ENCODE results near the gene NBEAL2.
A peak's percentile ranks its signal among the peaks of the same experiment; 100 is the strongest.

The NBEAL2 gene

GRCh38 chr3:46993292-46993691, 13.8 kb downstream of the NBEAL2 start:
- DNase-seq (no peak), ATAC-seq (no peak)
- H3K9me3 Mint-ChIP-seq: no peaks in the 10 kb centered on the region
- H3K27ac Mint-ChIP-seq: no peak overlapping the region
- peaks cover 26% of the 10 kb centered on the region for H3K4me1 Mint-ChIP-seq
- no peak overlapping the region for H3K4me3 Mint-ChIP-seq
- peaks cover 9% of the 10 kb centered on the region for H3K36me3 Mint-ChIP-seq (ENCODE audit: low read depth)
- H3K27me3 Mint-ChIP-seq: no peaks in the 10 kb centered on the region

- DNase-seq (no peak), ATAC-seq (no peak)
- no peak overlapping the region for H3K27ac Mint-ChIP-seq
- no peaks in the 10 kb centered on the region for H3K9me3 Mint-ChIP-seq
- no peak overlapping the region for H3K4me3 Mint-ChIP-seq
- no peaks in the 10 kb centered on the region for H3K27me3 Mint-ChIP-seq
- H3K4me1 Mint-ChIP-seq: peaks cover 19% of the 10 kb centered on the region
- peaks cover 8% of the 10 kb centered on the region for H3K36me3 Mint-ChIP-seq (ENCODE audit: low read depth)
These were observed 14.5 kb downstream of the NBEAL2 start for GRCh38 chr3:46993986-46994385.

DNA sequence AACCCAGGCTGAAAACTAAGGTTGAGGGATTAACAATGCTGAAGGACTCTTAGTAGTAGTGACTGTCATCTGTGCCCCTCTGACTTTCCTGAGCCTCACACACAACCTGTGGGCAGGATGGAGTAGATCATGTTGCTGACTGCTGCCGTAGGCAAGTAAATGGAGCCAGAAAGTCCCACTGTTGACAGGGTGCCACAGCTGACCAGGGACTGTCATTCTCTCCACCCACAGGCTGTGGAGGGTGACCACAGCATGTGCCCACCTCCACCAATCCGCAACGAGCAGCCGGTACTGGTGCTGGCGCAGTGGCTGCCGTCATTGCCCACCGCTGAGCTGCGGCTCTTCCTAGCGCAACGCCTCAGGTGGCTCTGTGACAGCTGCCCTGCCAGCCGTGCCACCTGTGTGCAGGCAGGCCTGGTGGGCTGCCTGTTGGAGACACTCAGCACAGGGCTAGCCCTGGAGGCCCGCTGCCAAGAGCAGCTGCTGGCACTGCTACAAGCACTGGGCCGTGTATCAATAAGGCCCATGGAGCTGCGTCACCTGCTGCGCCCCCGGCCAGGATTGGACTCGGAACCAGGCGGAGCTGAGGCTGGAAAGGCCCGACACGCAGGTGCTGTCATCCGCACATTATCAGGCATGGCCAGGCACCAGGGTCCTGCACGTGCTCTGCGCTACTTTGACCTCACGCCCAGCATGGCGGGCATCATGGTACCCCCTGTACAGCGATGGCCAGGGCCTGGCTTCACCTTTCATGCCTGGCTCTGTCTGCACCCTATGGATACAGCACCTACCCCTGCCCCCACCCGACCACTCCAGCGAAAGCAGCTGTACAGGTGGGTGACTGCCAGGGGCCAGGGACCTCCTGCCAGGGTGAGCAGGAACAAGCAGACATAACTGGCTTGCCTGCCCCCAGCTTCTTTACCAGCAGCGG, 15.6 kb downstream of the NBEAL2 start:
- Mint-ChIP-seq H3K27me3 (no peaks in the 10 kb centered on the region), H3K4me1 (peaks cover 16% of the 10 kb centered on the region), H3K27ac (no peak overlapping the region), H3K36me3 (ENCODE audit: low read depth) (peaks cover 5% of the 10 kb centered on the region), H3K4me3 (no peak overlapping the region), H3K9me3 (no peaks in the 10 kb centered on the region)
- ATAC-seq: no peak
- no peak for DNase-seq

GRCh38 chr3:46995901-46996562, 16.6 kb downstream of the NBEAL2 start:
- Mint-ChIP-seq H3K4me1 (peaks cover 17% of the 10 kb centered on the region), H3K4me3 (no peak overlapping the region), H3K27me3 (no peaks in the 10 kb centered on the region), H3K36me3 (ENCODE audit: low read depth) (peaks cover 3% of the 10 kb centered on the region), H3K9me3 (no peaks in the 10 kb centered on the region), H3K27ac (no peak overlapping the region)
- DNase-seq (no peak), ATAC-seq (no peak)

- no peak overlapping the region for H3K4me3 Mint-ChIP-seq
- H3K27me3 Mint-ChIP-seq: no peaks in the 10 kb centered on the region
- H3K36me3 Mint-ChIP-seq (ENCODE audit: low read depth): peaks cover 3% of the 10 kb centered on the region
- peaks cover 17% of the 10 kb centered on the region for H3K4me1 Mint-ChIP-seq
- DNase-seq: no peak
- no peaks in the 10 kb centered on the region for H3K9me3 Mint-ChIP-seq
- no peak overlapping the region for H3K27ac Mint-ChIP-seq
- ATAC-seq: no peak
These were observed 17.4 kb downstream of the NBEAL2 start for GRCh38 chr3:46996689-46997452.

DNA sequence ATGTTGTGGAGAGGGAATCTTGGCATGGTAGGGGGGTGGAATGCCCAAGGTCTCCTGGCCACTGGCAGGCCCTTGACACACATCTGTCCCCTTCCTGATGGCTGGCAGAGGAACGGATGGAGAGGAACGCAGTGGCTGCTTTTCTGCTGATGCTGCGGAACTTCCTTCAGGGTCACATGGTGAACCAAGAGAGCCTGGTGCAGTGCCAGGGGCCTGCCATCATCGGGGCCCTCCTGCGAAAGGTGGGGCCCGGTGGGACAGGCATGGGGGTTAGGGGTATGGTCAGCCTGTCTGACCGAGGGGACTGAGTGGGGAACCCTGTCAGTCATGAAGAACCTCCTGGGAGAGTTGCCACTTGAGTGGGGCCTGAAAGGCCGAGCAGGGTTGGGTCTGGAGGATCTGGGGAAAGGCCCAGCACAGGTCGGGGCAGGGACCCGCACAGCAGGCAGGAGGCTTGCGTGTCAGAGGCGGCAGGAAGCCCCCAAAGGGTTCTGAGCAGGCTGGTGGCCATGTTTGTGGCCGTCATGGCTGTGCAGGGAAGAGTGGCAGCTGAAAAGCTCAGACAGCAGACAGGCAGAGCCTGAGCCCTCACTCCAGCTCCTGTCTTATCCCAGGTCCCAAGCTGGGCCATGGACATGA, 18.1 kb downstream of the NBEAL2 start:
- H3K4me1 Mint-ChIP-seq: peaks cover 17% of the 10 kb centered on the region
- DNase-seq: no peak
- no peaks in the 10 kb centered on the region for H3K27me3 Mint-ChIP-seq
- ATAC-seq: no peak
- H3K36me3 Mint-ChIP-seq (ENCODE audit: low read depth): peaks cover 3% of the 10 kb centered on the region
- no peaks in the 10 kb centered on the region for H3K9me3 Mint-ChIP-seq
- H3K4me3 Mint-ChIP-seq: no peak overlapping the region
- H3K27ac Mint-ChIP-seq: no peak overlapping the region

DNA sequence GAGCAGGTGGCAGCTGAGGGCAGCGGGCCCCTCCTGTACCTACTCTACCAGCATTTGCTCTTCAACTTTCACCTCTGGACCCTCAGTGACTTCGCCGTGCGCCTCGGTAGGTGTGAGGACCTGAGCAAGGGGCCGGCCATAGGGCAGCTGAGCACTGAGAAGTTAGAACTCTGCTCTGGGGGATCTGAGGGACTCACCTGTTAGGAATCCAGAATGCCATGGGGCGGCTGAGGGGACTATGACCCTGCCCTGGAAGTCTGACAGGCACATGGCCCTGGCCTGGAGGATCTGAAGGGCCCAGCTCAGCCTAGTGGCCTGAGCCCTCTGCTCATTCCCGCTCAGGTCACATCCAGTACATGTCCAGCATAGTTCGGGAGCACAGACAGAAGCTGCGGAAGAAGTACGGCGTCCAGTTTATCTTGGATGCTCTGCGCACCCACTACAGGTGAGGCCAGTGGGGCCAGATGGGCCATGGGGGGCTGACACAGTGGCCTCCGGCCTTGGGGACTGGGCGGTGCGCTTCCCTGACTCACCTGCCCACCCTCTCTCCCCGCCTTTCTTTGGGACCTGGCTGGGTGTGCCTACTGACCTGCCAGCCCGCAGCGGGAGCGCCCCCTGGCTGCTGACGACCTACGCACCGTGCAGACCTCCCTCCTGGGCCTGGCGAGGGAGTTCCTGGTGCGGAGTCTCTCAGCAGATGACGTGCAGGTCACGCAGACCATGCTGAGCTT, 18.8 kb downstream of the NBEAL2 start:
- no peaks in the 10 kb centered on the region for H3K9me3 Mint-ChIP-seq
- no peaks in the 10 kb centered on the region for H3K27me3 Mint-ChIP-seq
- H3K36me3 Mint-ChIP-seq (ENCODE audit: low read depth): peaks cover 7% of the 10 kb centered on the region

DNA sequence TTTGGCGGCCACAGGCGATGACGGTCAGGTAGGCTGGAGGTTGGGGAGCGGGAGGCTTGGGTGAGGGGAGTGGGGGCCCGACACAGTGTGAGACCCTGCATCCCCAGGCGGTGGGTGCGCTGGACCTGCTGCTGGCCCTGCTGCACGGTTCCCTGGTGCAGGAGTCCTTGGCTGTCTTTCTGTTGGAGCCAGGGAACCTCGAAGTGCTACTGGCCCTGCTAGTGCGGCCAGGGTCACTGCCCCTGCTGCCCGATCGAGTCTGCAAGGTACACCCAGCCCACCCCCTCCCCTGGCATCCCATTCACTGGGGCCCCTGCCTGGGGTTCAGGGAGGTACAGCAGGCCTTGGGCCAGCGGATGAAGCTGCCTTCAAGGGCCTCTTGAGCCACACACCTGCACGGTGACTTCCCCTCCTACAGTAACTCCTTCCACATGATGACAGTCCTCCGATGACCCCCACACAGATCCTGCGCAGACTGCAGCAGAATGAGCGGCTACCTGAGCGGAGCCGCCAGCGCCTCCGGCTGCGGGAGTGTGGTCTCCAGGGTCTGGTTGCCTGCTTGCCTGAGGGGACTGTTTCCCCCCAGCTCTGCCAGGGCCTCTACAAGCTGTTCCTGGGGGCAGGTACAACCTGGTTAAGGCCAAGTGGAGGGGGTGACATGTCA, 19.5 kb downstream of the NBEAL2 start:
- DNase-seq (no peak), ATAC-seq (peak; percentile 1)
- no peak overlapping the region for H3K4me3 Mint-ChIP-seq
- H3K9me3 Mint-ChIP-seq: no peaks in the 10 kb centered on the region
- H3K27me3 Mint-ChIP-seq: no peaks in the 10 kb centered on the region
- H3K27ac Mint-ChIP-seq: no peak overlapping the region
- H3K36me3 Mint-ChIP-seq (ENCODE audit: low read depth): peaks cover 7% of the 10 kb centered on the region
- H3K4me1 Mint-ChIP-seq: peaks cover 17% of the 10 kb centered on the region

More for the DNA sequence above, 18.8 kb downstream of the NBEAL2 start:
- ATAC-seq (peak; percentile 67), DNase-seq (peak; percentile 81)
- Mint-ChIP-seq H3K4me3 (no peak overlapping the region), H3K4me1 (peaks cover 17% of the 10 kb centered on the region), H3K27ac (no peak overlapping the region)

- Mint-ChIP-seq H3K36me3 (ENCODE audit: low read depth) (peaks cover 5% of the 10 kb centered on the region), H3K9me3 (no peaks in the 10 kb centered on the region), H3K27ac (no peak overlapping the region), H3K4me3 (no peak overlapping the region), H3K4me1 (peaks cover 17% of the 10 kb centered on the region), H3K27me3 (no peaks in the 10 kb centered on the region)
- DNase-seq (no peak), ATAC-seq (no peak)
These were observed 20.2 kb downstream of the NBEAL2 start for GRCh38 chr3:46999516-47000197.

DNA sequence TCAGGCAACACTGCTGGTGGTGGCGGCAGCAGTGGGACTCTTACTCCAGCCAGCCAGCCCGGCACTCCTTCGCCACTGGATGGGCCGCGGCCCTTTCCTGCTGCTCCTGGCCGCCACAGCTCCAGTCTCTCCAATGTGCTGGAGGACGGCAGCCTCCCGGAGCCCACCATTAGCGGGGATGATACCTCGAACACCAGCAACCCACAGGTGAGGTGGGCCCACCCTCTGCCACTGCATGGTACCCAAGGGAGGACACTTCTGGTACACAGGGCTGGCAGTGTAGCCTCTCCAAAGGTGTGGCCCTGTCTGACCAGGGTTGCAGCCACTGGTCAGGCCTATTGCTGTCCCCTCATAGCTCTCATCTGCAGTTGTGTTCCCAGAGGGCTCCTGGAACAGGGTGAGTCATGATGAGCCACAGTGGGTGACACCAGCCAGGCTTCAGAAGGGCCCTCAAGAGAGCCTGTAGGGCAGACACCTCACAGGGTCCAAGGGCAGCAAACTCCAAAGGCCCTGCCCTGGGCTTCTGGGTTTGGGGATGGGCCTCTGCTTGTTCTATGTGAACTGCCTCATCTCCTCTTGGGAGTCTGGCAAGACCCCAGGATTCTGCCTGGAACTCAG, 20.8 kb downstream of the NBEAL2 start:
- Mint-ChIP-seq H3K4me3 (no peak overlapping the region), H3K36me3 (ENCODE audit: low read depth) (peaks cover 5% of the 10 kb centered on the region), H3K27ac (no peak overlapping the region), H3K9me3 (no peaks in the 10 kb centered on the region), H3K27me3 (no peaks in the 10 kb centered on the region), H3K4me1 (peaks cover 17% of the 10 kb centered on the region)
- no peak for DNase-seq
- ATAC-seq: peak; percentile 42

GRCh38 chr3:47000922-47001730, 21.7 kb downstream of the NBEAL2 start:
- H3K27ac Mint-ChIP-seq: no peak overlapping the region
- no peaks in the 10 kb centered on the region for H3K9me3 Mint-ChIP-seq

DNA sequence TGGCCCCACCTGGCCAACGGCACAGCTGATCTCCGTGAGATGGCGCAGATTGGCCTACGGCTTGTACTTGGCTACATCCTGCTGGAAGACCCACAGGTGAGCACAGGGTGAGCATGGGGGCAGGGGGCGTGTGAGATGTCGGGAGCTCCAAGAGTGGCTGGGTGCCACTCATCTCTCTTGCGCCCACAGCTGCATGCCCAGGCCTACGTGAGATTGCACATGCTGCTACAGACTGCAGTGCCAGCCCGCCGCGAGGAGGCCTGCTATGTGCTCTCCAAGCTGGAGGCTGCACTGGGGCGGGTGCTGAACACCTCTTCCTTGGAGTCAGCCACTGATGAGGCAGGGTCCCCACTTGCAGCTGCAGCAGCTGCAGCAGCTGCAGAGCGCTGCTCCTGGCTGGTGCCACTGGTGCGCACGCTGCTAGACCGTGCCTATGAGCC, 22.3 kb downstream of the NBEAL2 start:
- Mint-ChIP-seq H3K27ac (no peak overlapping the region), H3K36me3 (ENCODE audit: low read depth) (peaks cover 13% of the 10 kb centered on the region), H3K4me3 (no peak overlapping the region), H3K9me3 (no peaks in the 10 kb centered on the region), H3K4me1 (peaks cover 16% of the 10 kb centered on the region), H3K27me3 (no peaks in the 10 kb centered on the region)
- no peak for ATAC-seq
- no peak for DNase-seq

More at GRCh38 chr3:47000922-47001730, 21.7 kb downstream of the NBEAL2 start:
- H3K36me3 Mint-ChIP-seq (ENCODE audit: low read depth): peaks cover 10% of the 10 kb centered on the region
- no peaks in the 10 kb centered on the region for H3K27me3 Mint-ChIP-seq
- no peak overlapping the region for H3K4me3 Mint-ChIP-seq
- DNase-seq: no peak
- peaks cover 17% of the 10 kb centered on the region for H3K4me1 Mint-ChIP-seq
- ATAC-seq: no peak
